Ishikawa (cell line): ENCODE measurements around the gene RGP1.

ENCODE experiments used
- CEBPB ChIP-seq: IDR thresholded peaks from 2 replicates; pipeline ENCODE4 v1.6.1; 2012
- CREB1 ChIP-seq: IDR thresholded peaks from 2 replicates; pipeline ENCODE4 v1.6.1; 2012; ENCODE audit warnings: low read depth
- EGR1 ChIP-seq: IDR thresholded peaks from 2 replicates; pipeline ENCODE4 v1.6.1; 2012
- EP300 ChIP-seq: IDR thresholded peaks from 2 replicates; pipeline ENCODE4 v1.6.1; 2012; ENCODE audit warnings: borderline replicate concordance
- FOXM1 ChIP-seq: IDR thresholded peaks from 2 replicates; pipeline ENCODE4 v1.6.1; 2012; ENCODE audit warnings: low read depth, borderline replicate concordance
- MAX ChIP-seq: IDR thresholded peaks from 2 replicates; pipeline ENCODE4 v1.6.1; 2012
- NFIC ChIP-seq: IDR thresholded peaks from 2 replicates; pipeline ENCODE4 v1.6.1; 2012
- RAD21 ChIP-seq: IDR thresholded peaks from 2 replicates; pipeline ENCODE4 v1.6.1; 2012; ENCODE audit warnings: low read depth
- REST ChIP-seq: IDR thresholded peaks from 2 replicates; pipeline ENCODE4 v1.6.1; 2012; ENCODE audit warnings: low read depth, mild to moderate bottlenecking
- TAF1 ChIP-seq: IDR thresholded peaks from 2 replicates; pipeline ENCODE4 v1.6.1; 2012; ENCODE audit warnings: low read depth, mild to moderate bottlenecking
- TCF12 ChIP-seq: IDR thresholded peaks from 2 replicates; pipeline ENCODE4 v1.6.1; 2012; ENCODE audit warnings: low read depth
- TEAD4 ChIP-seq: IDR thresholded peaks from 2 replicates; pipeline ENCODE4 v1.6.1; 2012
- YY1 ChIP-seq: IDR thresholded peaks from 2 replicates; pipeline ENCODE4 v1.6.1; 2012; ENCODE audit warnings: low read depth
- TF ChIP-seq, protein P1 (sequence below): IDR thresholded peaks from 2 replicates; pipeline ENCODE4 v1.6.1; 2012

DNA sequence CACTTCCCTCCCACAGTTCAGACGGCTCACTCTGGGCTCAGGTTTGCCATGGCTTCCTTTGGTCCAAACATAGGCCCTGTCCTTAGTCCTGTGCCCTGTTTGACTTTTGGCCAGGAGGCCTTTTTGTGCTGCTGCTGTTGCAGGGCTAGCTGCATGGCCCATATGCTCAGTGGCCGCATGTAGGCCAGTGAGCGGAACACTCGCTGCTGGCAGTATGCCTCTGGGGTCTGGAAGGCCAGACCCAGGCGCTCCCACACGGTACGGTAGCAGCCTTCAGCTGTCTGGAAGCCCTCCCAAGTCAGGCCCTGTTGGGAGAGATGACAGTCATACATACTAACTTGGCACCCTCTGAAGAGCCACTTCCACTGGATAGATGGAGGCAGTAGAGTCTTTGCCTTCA, 11.9 kb upstream of the RGP1 start:
- TF ChIP-seq EP300 = no peak
- no peak for TF ChIP-seq REST
- no peak for TF ChIP-seq FOXM1
- no peak for TF ChIP-seq YY1
- TF ChIP-seq MAX = no peak
- TF ChIP-seq, protein P1, sequence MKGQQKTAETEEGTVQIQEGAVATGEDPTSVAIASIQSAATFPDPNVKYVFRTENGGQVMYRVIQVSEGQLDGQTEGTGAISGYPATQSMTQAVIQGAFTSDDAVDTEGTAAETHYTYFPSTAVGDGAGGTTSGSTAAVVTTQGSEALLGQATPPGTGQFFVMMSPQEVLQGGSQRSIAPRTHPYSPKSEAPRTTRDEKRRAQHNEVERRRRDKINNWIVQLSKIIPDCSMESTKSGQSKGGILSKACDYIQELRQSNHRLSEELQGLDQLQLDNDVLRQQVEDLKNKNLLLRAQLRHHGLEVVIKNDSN = no peak
- TF ChIP-seq TAF1 = no peak
- TF ChIP-seq TEAD4 = no peak
- TF ChIP-seq NFIC = no peak
- no peak for TF ChIP-seq TCF12
- no peak for TF ChIP-seq CEBPB
- no peak for TF ChIP-seq RAD21
- no peak for TF ChIP-seq CREB1
- no peak for TF ChIP-seq EGR1
